GM13976 (cell line): ENCODE data around the gene A4GALT.
A peak's percentile ranks its signal among the peaks of the same experiment; 100 is the strongest.
"Not testable (repeated sequence)": the region's sequence is repeated elsewhere in the genome, so short reads cannot be mapped to it uniquely, and the experiment has no call there.

Experiments
- DNase-seq: peaks from one replicate; pipeline ENCODE4 v3.0.0; 2012; ENCODE audit warnings: low spot score
- in situ Hi-C: fragments of 300-500 bp; cut with MboI; formaldehyde crosslinking; loops from one replicate; pipeline ENCODE4 v1.12.0; 2022; ENCODE audit warnings: low sequenced_read_pairs, mixed read lengths, inconsistent platforms; ENCODE audit not compliant: unreplicated experiment
- TF ChIP-seq, protein P1 (sequence below): IDR thresholded peaks from 2 replicates; pipeline ENCODE4 v1.5.1; 2012; ENCODE audit warnings: borderline replicate concordance, mild to moderate bottlenecking; ENCODE audit not compliant: insufficient read depth; ENCODE audit errors: extremely low read depth, missing control alignments, control extremely low read depth

A4GALT gene

DNA sequence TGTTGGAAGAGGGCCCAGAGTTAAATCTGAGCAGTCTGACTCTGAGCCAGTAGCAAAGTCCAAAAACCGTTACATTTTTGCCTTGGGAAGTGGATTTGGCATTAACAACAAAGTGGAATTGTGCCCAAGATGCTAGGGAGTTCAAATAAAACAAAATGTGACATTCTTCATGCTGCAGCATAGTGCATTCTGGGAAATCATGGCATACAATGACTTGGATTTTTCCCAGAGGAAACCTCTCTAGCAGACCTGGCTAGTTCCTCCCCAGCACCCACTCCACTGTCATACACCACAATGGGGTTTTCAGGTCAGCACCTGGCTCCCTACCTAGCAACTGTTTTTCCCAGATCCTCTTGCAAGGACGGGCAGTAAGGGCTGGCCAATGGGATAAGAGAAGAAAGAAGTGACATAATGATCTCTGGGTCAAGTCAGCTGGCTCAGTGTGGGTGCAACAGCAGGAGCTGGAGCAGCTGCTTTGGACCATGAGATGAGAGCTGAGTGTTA is 46.7 kb downstream of the A4GALT start:
- DNase-seq, result no peak

DNA sequence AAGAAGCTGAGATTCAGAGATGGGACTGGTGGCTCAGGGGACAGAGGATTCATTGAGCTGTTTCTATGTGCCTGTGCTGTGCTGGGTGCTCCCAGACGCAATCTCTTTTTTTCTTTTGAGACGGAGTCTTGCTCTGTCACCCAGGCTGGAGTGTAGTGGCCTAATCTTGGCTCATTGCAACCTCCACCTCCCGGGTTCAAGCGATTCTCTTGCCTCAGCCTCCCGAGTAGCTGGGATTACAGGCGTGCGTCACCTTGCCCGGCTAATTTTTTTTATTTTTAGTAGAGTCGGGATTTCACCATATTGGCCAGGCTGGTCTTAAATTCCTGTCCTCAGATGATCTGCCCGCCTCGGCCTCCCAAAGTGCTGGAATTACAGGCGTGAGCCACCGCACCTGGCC is 47.6 kb downstream of the A4GALT start:
- in situ Hi-C loops, result loop anchor here (25.0 kb wide), 1 partner anchor 364 kb away; no protein-coding TSS in a partner anchor
- DNase-seq, result not testable (repeated sequence)

More for the DNA sequence above, 46.7 kb downstream of the A4GALT start:
- in situ Hi-C loops, result loop anchor here (25.0 kb wide), 1 partner anchor 363 kb away; no protein-coding TSS in a partner anchor
- TF ChIP-seq, protein P1, sequence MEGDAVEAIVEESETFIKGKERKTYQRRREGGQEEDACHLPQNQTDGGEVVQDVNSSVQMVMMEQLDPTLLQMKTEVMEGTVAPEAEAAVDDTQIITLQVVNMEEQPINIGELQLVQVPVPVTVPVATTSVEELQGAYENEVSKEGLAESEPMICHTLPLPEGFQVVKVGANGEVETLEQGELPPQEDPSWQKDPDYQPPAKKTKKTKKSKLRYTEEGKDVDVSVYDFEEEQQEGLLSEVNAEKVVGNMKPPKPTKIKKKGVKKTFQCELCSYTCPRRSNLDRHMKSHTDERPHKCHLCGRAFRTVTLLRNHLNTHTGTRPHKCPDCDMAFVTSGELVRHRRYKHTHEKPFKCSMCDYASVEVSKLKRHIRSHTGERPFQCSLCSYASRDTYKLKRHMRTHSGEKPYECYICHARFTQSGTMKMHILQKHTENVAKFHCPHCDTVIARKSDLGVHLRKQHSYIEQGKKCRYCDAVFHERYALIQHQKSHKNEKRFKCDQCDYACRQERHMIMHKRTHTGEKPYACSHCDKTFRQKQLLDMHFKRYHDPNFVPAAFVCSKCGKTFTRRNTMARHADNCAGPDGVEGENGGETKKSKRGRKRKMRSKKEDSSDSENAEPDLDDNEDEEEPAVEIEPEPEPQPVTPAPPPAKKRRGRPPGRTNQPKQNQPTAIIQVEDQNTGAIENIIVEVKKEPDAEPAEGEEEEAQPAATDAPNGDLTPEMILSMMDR, result no peak

DNA sequence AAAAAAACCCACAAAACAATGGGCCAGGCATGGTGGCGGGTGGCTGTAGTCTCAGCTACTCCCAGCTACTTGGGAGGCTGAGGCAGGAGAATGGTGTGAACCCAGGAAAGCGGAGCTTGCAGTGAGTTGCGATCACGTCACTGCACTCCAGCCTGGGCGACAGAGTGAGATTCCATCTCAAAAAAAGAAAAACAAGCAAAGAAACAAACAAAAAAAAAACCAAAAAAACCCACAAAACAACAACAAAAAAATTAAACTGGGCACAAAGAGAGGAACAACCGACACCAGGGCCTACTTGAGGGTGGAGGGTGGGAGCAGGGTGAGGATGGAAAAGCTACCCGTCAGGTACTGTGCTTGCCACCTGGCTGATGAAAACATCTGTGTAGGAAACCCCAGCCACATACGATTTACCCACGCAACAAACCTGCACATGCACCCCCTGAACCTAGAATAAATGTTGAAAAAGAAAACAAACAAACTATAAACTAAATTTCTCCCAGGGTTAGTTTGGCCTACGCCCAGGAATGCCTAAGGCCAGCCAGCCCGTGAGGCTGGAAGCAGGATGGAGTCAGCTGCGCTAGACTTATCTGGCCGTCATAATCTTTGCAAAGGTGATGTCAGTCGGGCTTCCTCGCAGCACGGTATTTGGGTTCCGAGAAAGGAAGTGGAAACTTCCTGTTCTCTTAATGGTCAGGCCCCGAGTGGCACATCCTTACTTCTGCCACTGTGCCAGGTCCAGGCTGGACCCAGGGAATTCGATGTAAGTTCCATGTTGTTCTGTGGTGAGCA is 49.6 kb downstream of the A4GALT start:
- in situ Hi-C loops, result loop anchor here (25.0 kb wide), 1 partner anchor 366 kb away; no protein-coding TSS in a partner anchor
- TF ChIP-seq, protein P1, result no peak
- no peak for DNase-seq

DNA sequence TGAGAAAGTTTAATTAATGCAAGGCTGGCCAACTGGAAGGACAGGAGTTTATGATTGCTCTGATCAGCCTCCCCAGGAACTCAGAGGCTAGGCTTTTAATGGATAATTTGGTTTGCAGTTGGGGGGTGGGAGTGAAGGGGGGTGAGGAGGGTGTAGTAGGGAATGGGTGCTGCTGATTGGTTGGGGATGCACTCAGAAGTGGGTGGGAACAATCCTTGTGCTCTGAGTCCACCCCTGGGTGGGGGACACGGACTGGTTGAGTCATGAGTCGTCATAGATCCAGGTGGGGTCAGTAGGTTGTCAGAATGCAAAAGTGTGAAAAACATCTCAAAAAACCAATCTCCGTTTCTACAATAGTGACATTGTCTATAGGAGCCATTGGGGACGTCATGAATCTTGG is 50.6 kb downstream of the A4GALT start:
- in situ Hi-C loops, result loop anchor here (25.0 kb wide), 1 partner anchor 367 kb away; no protein-coding TSS in a partner anchor
- TF ChIP-seq, protein P1, result no peak
- no peak for DNase-seq

DNA sequence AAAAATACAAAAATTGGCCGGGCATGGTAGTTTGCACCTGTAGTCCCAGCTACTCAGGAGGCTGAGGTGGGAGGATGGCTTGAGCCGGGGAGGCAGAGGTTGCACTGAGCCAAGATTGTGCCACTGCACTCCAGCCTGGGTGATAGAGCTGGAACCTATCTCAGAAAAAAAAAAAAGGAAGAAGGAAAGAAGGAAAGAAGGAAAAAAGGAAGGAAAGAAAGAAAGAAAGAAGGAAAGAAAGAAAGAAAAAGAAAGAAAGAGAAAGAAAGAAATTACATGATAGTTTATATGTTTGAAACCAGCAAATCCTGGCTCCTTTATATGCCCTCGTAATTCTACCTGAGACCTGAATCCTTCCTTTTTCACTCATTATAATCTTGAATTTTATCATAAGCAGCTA is 54.3 kb downstream of the A4GALT start:
- in situ Hi-C loops, result loop anchor here (25.0 kb wide), 1 partner anchor 371 kb away; no protein-coding TSS in a partner anchor
- DNase-seq, result not testable (repeated sequence)

DNA sequence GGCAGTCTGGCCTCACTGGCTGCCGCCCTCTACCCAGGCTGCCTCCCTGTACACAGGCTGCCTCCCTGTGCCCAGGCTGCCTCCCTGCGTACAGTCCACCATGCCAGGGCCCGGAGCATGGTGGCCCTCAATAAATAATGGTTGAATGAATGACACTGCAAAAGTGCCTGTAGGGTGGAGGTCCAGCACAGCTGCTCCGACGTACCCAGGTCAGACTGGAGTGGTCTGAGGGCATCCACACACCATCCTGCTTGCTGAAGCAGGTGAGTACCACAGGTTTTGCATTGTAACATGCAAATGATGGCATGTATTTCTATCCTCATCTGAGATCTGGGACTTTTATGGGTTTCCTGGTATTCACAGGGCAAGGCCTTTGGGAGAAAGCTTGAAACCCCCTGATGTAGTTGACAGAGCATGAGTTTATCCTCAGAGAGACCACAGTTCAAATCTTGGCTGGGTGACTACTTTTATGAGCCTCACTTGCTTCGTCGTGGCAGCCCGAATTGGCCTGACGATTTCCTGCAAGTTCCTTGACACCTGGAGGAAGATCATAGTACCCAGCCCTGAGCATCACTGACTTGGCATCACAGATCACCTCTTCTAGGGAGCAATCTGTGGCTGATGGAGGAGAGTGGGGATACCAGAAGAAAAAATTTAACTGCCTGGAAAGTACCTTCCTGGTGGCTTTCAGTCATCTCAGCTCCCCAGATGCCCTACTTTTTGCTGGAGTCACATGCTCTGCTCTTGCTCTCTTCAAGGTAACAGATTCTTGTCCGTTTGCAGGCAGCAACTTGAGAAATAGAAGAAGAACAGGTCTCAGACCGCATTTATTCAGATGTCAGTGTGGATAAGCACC is 55.5 kb downstream of the A4GALT start:
- TF ChIP-seq, protein P1, result no peak
- no peak for DNase-seq
- in situ Hi-C loops, result loop anchor here (25.0 kb wide), 1 partner anchor 372 kb away; no protein-coding TSS in a partner anchor

DNA sequence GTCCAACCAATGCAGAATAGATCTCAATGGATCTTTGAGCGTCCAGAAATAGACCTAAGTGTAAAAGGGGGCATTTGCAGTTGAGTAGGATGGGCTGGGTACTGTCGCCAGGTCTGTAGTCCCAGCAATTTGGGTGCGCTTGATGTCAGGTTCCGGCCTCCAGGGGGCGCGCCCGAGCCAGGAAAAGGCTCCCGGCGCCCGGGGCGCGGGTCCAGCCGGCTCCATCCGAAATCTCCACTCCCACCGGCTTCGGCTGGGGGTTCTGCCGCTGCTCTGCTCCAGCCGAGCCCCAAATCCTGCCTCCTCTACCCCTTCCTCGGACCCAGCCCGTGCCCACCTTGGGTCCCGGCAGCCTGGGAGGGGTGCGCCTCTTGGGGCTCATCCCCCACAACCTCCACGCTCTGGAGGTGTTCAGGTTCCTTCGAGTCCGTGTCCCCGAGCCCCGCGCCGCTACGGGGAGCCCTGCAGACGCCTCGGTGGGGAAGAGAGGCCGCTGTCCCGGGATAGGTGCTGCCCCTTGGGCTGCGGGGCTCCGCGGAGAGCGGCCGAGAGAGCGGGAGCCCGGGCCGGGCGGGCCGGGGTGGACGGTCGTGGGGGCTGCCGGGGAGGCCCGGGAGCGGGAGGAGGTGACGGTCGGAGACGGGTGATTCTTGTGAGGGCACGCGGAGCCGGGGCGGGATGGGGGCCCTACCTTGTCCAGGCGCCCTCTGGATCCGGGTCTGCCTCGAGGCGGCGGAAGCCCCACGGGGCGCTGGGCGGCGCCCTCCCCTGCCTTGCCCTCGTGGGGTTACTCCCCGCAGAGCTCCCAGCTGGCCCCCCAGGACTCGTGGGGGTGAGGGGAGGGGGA is 58.5 kb downstream of the A4GALT start:
- DNase-seq, result peak; percentile 91
- TF ChIP-seq, protein P1, result peak; percentile 77
- in situ Hi-C loops, result loop anchor here (25.0 kb wide), 1 partner anchor 375 kb away; no protein-coding TSS in a partner anchor
